OCI-LY3 (cell line): ENCODE measurements around the gene GM2A.

Source experiments
- H2AFZ ChIP-seq: fragments of 200-600, 300-600 bp; shearing (Covaris generic); 2 replicates; pipeline ENCODE4 v1.6.0; 2014; ENCODE audit warnings: antibody characterized with exemption, low read depth, low read length
- H3K27ac ChIP-seq: fragments of 200-600, 300-600 bp; sonication (generic); 2 replicates; pipeline ENCODE4 v1.5.1; 2014; ENCODE audit warnings: mild to moderate bottlenecking, low read length, moderate library complexity, mixed read lengths
- H3K27me3 ChIP-seq: fragments of 200-600, 300-600 bp; sonication (generic); 2 replicates; pipeline ENCODE4 v1.6.1; 2014; ENCODE audit warnings: low read depth, low read length, mixed read lengths
- H3K36me3 ChIP-seq: fragments of 200-600, 300-600 bp; sonication (generic); replicated peaks from 2 replicates; pipeline ENCODE3; 2014; ENCODE audit warnings: low read depth, low read length, mixed read lengths
- H3K4me1 ChIP-seq: fragments of 300-600, 200-600 bp; sonication (generic); 2 replicates; pipeline ENCODE4 v1.6.1; 2014; ENCODE audit warnings: low read length, mixed read lengths
- H3K4me2 ChIP-seq: fragments of 200-600, 300-600 bp; sonication (generic); 2 replicates; pipeline ENCODE4 v1.6.1; 2014; ENCODE audit warnings: low read length, mixed read lengths
- H3K4me3 ChIP-seq: fragments of 300-600, 200-600 bp; sonication (generic); 2 replicates; pipeline ENCODE4 v1.5.1; 2014; ENCODE audit warnings: antibody characterized with exemption, mild to moderate bottlenecking, low read length, moderate library complexity
- H3K79me2 ChIP-seq: fragments of 300-600, 200-600 bp; shearing (Covaris generic); 2 replicates; pipeline ENCODE4 v1.6.1; 2014; ENCODE audit warnings: mild to moderate bottlenecking, low read length, mixed read lengths
- H3K9ac ChIP-seq: fragments of 300-600, 200-600 bp; shearing (Covaris generic); 2 replicates; pipeline ENCODE4 v1.6.0; 2014; ENCODE audit warnings: mild to moderate bottlenecking, low read length, moderate library complexity
- H3K9me3 ChIP-seq: fragments of 200-600, 300-600 bp; shearing (Covaris generic); 2 replicates; pipeline ENCODE4 v1.6.1; 2014; ENCODE audit warnings: low read length, mixed read lengths; ENCODE audit not compliant: insufficient read depth
- H4K20me1 ChIP-seq: fragments of 200-600, 300-600 bp; sonication (generic); 2 replicates; pipeline ENCODE4 v1.6.1; 2016; ENCODE audit warnings: low read length, mixed read lengths; ENCODE audit not compliant: insufficient read depth
- EZH2phosphoT487 ChIP-seq: fragments of 200-600 bp; shearing (Covaris generic); IDR thresholded peaks from 2 replicates; pipeline ENCODE4 v1.6.1; 2018; ENCODE audit warnings: antibody characterized with exemption, mixed run types, low read depth
- TF ChIP-seq, protein P1 (sequence below): fragments of 200-600, 300-600 bp; sonication (generic); IDR thresholded peaks from 2 replicates; pipeline ENCODE4 v1.5.1; 2014; ENCODE audit warnings: antibody characterized with exemption, low read length, low read depth

The GM2A gene

GRCh38 chr5:151255621-151256286 lies 2.8 kb downstream of the GM2A start:
- peak overlapping the region; percentile 84 for H3K4me2 ChIP-seq
- peak overlapping the region; percentile 98 for H3K4me3 ChIP-seq
- peaks cover 67% of the 10 kb centered on the region for H3K4me1 ChIP-seq
- H3K36me3 ChIP-seq = peaks cover 18% of the 10 kb centered on the region
- no peaks in the 10 kb centered on the region for H3K27me3 ChIP-seq
- no peaks in the 10 kb centered on the region for H3K9me3 ChIP-seq
- peak overlapping the region; percentile 82 for H3K27ac ChIP-seq
- H3K79me2 ChIP-seq = peaks cover 66% of the 10 kb centered on the region
- peak overlapping the region; percentile 48 for H3K9ac ChIP-seq
- H4K20me1 ChIP-seq = peaks cover 19% of the 10 kb centered on the region; the same call in 1 of the 2 replicates
- no peak overlapping the region for H2AFZ ChIP-seq
- no peak for TF ChIP-seq EZH2phosphoT487
- TF ChIP-seq, protein P1, sequence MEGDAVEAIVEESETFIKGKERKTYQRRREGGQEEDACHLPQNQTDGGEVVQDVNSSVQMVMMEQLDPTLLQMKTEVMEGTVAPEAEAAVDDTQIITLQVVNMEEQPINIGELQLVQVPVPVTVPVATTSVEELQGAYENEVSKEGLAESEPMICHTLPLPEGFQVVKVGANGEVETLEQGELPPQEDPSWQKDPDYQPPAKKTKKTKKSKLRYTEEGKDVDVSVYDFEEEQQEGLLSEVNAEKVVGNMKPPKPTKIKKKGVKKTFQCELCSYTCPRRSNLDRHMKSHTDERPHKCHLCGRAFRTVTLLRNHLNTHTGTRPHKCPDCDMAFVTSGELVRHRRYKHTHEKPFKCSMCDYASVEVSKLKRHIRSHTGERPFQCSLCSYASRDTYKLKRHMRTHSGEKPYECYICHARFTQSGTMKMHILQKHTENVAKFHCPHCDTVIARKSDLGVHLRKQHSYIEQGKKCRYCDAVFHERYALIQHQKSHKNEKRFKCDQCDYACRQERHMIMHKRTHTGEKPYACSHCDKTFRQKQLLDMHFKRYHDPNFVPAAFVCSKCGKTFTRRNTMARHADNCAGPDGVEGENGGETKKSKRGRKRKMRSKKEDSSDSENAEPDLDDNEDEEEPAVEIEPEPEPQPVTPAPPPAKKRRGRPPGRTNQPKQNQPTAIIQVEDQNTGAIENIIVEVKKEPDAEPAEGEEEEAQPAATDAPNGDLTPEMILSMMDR = no peak

- peak overlapping the region; percentile 82 for H3K27ac ChIP-seq
- H3K4me2 ChIP-seq = peak overlapping the region; percentile 84
- peaks cover 25% of the 10 kb centered on the region for H3K36me3 ChIP-seq
- no peak overlapping the region for H2AFZ ChIP-seq
- peaks cover 28% of the 10 kb centered on the region; the same call in 1 of the 2 replicates for H4K20me1 ChIP-seq
- H3K9me3 ChIP-seq = no peaks in the 10 kb centered on the region
- TF ChIP-seq EZH2phosphoT487 = no peak
- TF ChIP-seq, protein P1 = no peak
- H3K4me1 ChIP-seq = peaks cover 52% of the 10 kb centered on the region
- H3K79me2 ChIP-seq = peaks cover 70% of the 10 kb centered on the region
- peak overlapping the region; percentile 46 for H3K4me3 ChIP-seq
- H3K27me3 ChIP-seq = no peaks in the 10 kb centered on the region
- H3K9ac ChIP-seq = peak overlapping the region; percentile 65
These were observed 4.8 kb downstream of the GM2A start for GRCh38 chr5:151257731-151258181.

DNA sequence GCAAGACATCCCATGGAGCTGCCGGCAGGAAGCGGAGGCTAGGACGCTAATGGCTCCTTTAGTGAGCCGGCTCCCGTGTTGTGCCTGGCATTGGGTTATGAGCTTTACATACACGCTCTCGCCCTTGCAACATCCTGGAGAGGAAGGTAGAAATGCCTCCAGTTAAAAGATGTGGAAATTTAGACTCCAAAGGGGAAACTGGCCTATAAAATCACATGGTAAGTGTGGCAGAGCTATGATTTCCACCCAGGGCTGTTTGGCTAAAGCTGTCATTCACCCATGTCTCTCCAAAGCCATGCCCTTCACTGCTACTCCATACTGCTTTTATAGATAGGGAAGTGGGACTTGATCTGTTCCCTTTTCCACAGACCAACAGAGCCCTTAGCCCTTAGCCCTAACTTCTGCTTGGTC lies 5.2 kb downstream of the GM2A start:
- Histone ChIP-seq H3K4me2 (peak overlapping the region; percentile 84), H3K4me3 (no peak overlapping the region), H3K27me3 (no peaks in the 10 kb centered on the region), H3K36me3 (peaks cover 25% of the 10 kb centered on the region), H3K79me2 (peaks cover 68% of the 10 kb centered on the region), H3K9ac (peak overlapping the region; percentile 37; the same call in 1 of the 2 replicates), H3K27ac (peak overlapping the region; percentile 82), H4K20me1 (peaks cover 28% of the 10 kb centered on the region; the same call in 1 of the 2 replicates), H3K4me1 (peaks cover 52% of the 10 kb centered on the region), H3K9me3 (no peaks in the 10 kb centered on the region), H2AFZ (no peak overlapping the region)
- TF ChIP-seq, protein P1 = no peak
- no peak for TF ChIP-seq EZH2phosphoT487

- no peaks in the 10 kb centered on the region for H3K9me3 ChIP-seq
- 0 out of 2 replicates have a peak overlapping the region, but pooled peaks have one; percentile 84 for H3K4me2 ChIP-seq
- H3K79me2 ChIP-seq = peaks cover 62% of the 10 kb centered on the region
- no peak for TF ChIP-seq EZH2phosphoT487
- TF ChIP-seq, protein P1 = no peak
- H4K20me1 ChIP-seq = peaks cover 33% of the 10 kb centered on the region; the same call in 1 of the 2 replicates
- no peak overlapping the region for H3K27ac ChIP-seq
- H3K36me3 ChIP-seq = peaks cover 25% of the 10 kb centered on the region
- H2AFZ ChIP-seq = no peak overlapping the region
- no peak overlapping the region for H3K4me3 ChIP-seq
- H3K9ac ChIP-seq = no peak overlapping the region
- H3K27me3 ChIP-seq = no peaks in the 10 kb centered on the region
- peaks cover 58% of the 10 kb centered on the region for H3K4me1 ChIP-seq
These were observed 5.8 kb downstream of the GM2A start for GRCh38 chr5:151258816-151259215.
